GM21717 (cell line): ENCODE results near the gene AKR1C2.
"Not testable (repeated sequence)": the region's sequence is repeated elsewhere in the genome, so short reads cannot be mapped to it uniquely, and the experiment has no call there.

ENCODE experiments used
- ATAC-seq: cut with Tn5 transposase; IDR thresholded peaks from one replicate; pipeline ENCODE4 v1.9.1; 2021; ENCODE audit warnings: mild to moderate bottlenecking, moderate library complexity; ENCODE audit not compliant: unreplicated experiment

The AKR1C2 gene

GRCh38 chr10:5003127-5004029 lies at the start of gene AKR1C2:
Gene AKR1C2, minus strand, starts transcription at chr10:5003857. Its CDS starts 22 bp downstream, at chr10:5003835.
- ATAC-seq = not testable (repeated sequence)

GRCh38 chr10:5052951-5053500 lies 49.4 kb upstream of the AKR1C2 start:
- not testable (repeated sequence) for ATAC-seq

- no peak for ATAC-seq
These were observed 44.4 kb upstream of the AKR1C2 start for GRCh38 chr10:5047912-5048628.

- ATAC-seq = not testable (repeated sequence)
These were observed 43.4 kb upstream of the AKR1C2 start for GRCh38 chr10:5047055-5047454.

GRCh38 chr10:5046410-5046809 lies 42.8 kb upstream of the AKR1C2 start:
- ATAC-seq = no peak

GRCh38 chr10:5045095-5045494 lies 41.4 kb upstream of the AKR1C2 start:
- no peak for ATAC-seq

- ATAC-seq = no peak
These were observed 40.1 kb upstream of the AKR1C2 start for GRCh38 chr10:5043716-5044115.

- ATAC-seq = no peak
These were observed 39.3 kb upstream of the AKR1C2 start for GRCh38 chr10:5042922-5043321.

GRCh38 chr10:5041471-5042023 lies 37.9 kb upstream of the AKR1C2 start:
- no peak for ATAC-seq

GRCh38 chr10:5040781-5041470 lies 37.3 kb upstream of the AKR1C2 start:
- no peak for ATAC-seq

- ATAC-seq = no peak
These were observed 36.5 kb upstream of the AKR1C2 start for GRCh38 chr10:5040010-5040673.

- ATAC-seq = no peak
These were observed 35.1 kb upstream of the AKR1C2 start for GRCh38 chr10:5038733-5039132.

GRCh38 chr10:5038101-5038500 lies 34.4 kb upstream of the AKR1C2 start:
- ATAC-seq = no peak

GRCh38 chr10:5036511-5036910 lies 32.9 kb upstream of the AKR1C2 start:
- no peak for ATAC-seq

- ATAC-seq = no peak
These were observed 31.7 kb upstream of the AKR1C2 start for GRCh38 chr10:5035356-5035755.

- no peak for ATAC-seq
These were observed 30.9 kb upstream of the AKR1C2 start for GRCh38 chr10:5034588-5034987.

GRCh38 chr10:5033061-5033778 lies 29.6 kb upstream of the AKR1C2 start:
- ATAC-seq = no peak

- ATAC-seq = not testable (repeated sequence)
These were observed 28.8 kb upstream of the AKR1C2 start for GRCh38 chr10:5032444-5032843.

- not testable (repeated sequence) for ATAC-seq
These were observed 27.9 kb upstream of the AKR1C2 start for GRCh38 chr10:5031588-5031987.

GRCh38 chr10:5030989-5031388 lies 27.3 kb upstream of the AKR1C2 start:
- ATAC-seq = no peak
